KMS-11 (cell line): ENCODE measurements around the gene GGCX.

ENCODE experiments used
- H2AFZ ChIP-seq: fragments of 200-600 bp; sonication (generic); 2 replicates; pipeline ENCODE4 v1.6.1; 2016; ENCODE audit warnings: antibody characterized with exemption, mixed run types, low read depth
- H3K27ac ChIP-seq: fragments of 200-600 bp; sonication (generic); 2 replicates; pipeline ENCODE4 v1.6.1; 2016; ENCODE audit warnings: mild to moderate bottlenecking, mixed run types
- H3K27me3 ChIP-seq: fragments of 200-600 bp; sonication (generic); 2 replicates; pipeline ENCODE4 v1.6.1; 2017; ENCODE audit warnings: mild to moderate bottlenecking, low read depth, mixed run types, moderate library complexity; ENCODE audit not compliant: insufficient read depth
- H3K36me3 ChIP-seq: fragments of 200-600 bp; sonication (generic); 2 replicates; pipeline ENCODE4 v1.6.1; 2017; ENCODE audit warnings: mild to moderate bottlenecking, mixed run types; ENCODE audit not compliant: insufficient read depth
- H3K4me1 ChIP-seq: fragments of 200-600 bp; sonication (generic); 2 replicates; pipeline ENCODE4 v1.6.1; 2016; ENCODE audit warnings: mild to moderate bottlenecking, low read depth, mixed run types; ENCODE audit not compliant: poor library complexity, severe bottlenecking
- H3K4me2 ChIP-seq: fragments of 200-600 bp; sonication (generic); 2 replicates; pipeline ENCODE4 v1.7.0; 2016; ENCODE audit warnings: mild to moderate bottlenecking, mixed run types
- H3K4me3 ChIP-seq: fragments of 200-600 bp; sonication (generic); IDR thresholded peaks from 2 replicates; pipeline ENCODE4 v1.6.1; 2017; ENCODE audit warnings: low read depth, low read length, mixed read lengths; ENCODE audit not compliant: insufficient read depth
- H3K79me2 ChIP-seq: fragments of 200-600 bp; sonication (generic); 2 replicates; pipeline ENCODE4 v1.6.1; 2016; ENCODE audit warnings: low read depth, mixed run types; ENCODE audit not compliant: insufficient read depth
- H3K9ac ChIP-seq: fragments of 200-600 bp; sonication (generic); 2 replicates; pipeline ENCODE4 v1.6.1; 2016; ENCODE audit warnings: mild to moderate bottlenecking, mixed run types
- H4K20me1 ChIP-seq: fragments of 200-600 bp; sonication (generic); 2 replicates; pipeline ENCODE4 v1.6.1; 2016; ENCODE audit warnings: mild to moderate bottlenecking, mixed run types; ENCODE audit not compliant: insufficient read depth
- TF ChIP-seq, protein P1 (sequence below): fragments of 200-600 bp; sonication (generic); conservative IDR thresholded peaks from 2 replicates; pipeline ENCODE4 v1.6.1; 2017; ENCODE audit warnings: low read depth, mild to moderate bottlenecking, antibody characterized with exemption, low read length, moderate library complexity, mixed read lengths

The GGCX gene

GRCh38 chr2:85554980-85555612, 6.2 kb downstream of the GGCX start:
- Histone ChIP-seq H2AFZ (no peak overlapping the region), H3K27ac (no peak overlapping the region), H3K9ac (no peak overlapping the region), H3K36me3 (no peaks in the 10 kb centered on the region; the same call in 1 of the 2 replicates), H4K20me1 (no peaks in the 10 kb centered on the region), H3K4me1 (peaks cover 7% of the 10 kb centered on the region), H3K79me2 (peaks cover 4% of the 10 kb centered on the region), H3K4me3 (no peak overlapping the region), H3K4me2 (no peak overlapping the region), H3K27me3 (no peaks in the 10 kb centered on the region)
- TF ChIP-seq, protein P1, sequence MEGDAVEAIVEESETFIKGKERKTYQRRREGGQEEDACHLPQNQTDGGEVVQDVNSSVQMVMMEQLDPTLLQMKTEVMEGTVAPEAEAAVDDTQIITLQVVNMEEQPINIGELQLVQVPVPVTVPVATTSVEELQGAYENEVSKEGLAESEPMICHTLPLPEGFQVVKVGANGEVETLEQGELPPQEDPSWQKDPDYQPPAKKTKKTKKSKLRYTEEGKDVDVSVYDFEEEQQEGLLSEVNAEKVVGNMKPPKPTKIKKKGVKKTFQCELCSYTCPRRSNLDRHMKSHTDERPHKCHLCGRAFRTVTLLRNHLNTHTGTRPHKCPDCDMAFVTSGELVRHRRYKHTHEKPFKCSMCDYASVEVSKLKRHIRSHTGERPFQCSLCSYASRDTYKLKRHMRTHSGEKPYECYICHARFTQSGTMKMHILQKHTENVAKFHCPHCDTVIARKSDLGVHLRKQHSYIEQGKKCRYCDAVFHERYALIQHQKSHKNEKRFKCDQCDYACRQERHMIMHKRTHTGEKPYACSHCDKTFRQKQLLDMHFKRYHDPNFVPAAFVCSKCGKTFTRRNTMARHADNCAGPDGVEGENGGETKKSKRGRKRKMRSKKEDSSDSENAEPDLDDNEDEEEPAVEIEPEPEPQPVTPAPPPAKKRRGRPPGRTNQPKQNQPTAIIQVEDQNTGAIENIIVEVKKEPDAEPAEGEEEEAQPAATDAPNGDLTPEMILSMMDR: no peak

- TF ChIP-seq, protein P1: no peak
- H4K20me1 ChIP-seq: no peaks in the 10 kb centered on the region
- no peak overlapping the region for H3K27ac ChIP-seq
- no peak overlapping the region for H2AFZ ChIP-seq
- H3K27me3 ChIP-seq: no peaks in the 10 kb centered on the region
- H3K4me2 ChIP-seq: no peak overlapping the region
- no peak overlapping the region for H3K9ac ChIP-seq
- H3K4me1 ChIP-seq: no peaks in the 10 kb centered on the region
- no peaks in the 10 kb centered on the region; the same call in 1 of the 2 replicates for H3K36me3 ChIP-seq
- H3K4me3 ChIP-seq: no peak overlapping the region
- H3K79me2 ChIP-seq: no peaks in the 10 kb centered on the region
These were observed 8.1 kb downstream of the GGCX start for GRCh38 chr2:85553184-85553583.

DNA sequence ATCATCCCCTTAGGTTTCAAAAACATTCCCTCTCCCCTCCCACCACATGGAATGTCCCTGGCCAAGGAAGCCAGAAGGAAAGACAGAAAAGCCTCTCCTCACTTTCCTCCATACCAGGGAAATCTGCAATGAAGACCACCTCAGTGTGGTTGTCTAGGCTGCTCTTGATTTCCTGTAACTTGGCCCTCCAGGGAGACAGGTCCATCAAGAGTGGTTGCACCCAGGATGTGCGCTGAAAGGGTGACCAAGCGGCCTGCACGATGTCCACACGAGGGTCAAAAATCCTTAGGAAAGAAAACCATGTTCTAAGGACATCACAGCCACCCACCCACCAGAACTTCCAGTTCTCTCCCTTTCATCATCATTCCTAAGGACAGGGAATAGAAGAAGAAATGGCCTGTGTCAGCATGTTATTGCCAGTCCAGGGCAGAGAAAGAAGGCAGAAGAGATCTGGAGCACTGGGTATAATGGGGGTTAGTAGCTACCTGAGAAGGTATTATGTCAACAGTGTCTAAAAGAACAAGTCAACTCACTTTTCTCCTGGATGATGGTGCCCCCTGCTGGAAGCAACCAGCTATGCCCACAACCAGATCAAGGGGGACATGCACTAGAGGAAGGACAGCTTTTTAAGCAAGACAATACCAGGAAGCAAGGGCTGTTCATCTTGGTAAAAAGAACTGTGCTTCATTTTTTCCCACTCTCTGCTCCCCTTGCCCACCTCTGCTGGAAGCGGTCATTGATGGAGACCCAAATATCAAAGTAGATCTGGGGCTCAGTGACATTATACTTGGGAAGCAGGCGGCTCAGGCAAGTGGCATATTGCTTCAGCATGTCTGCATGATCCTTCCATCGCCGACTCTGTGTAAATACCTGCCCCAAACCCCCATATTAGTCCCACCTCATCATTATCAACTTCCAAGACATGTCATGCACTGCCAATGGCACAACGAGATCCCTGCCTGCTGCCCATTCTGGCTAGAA, 9.3 kb downstream of the GGCX start:
- H3K4me2 ChIP-seq: no peak overlapping the region
- H2AFZ ChIP-seq: no peak overlapping the region
- H3K9ac ChIP-seq: no peak overlapping the region
- TF ChIP-seq, protein P1: peak; percentile 97
- H3K79me2 ChIP-seq: no peaks in the 10 kb centered on the region
- no peak overlapping the region for H3K27ac ChIP-seq
- no peaks in the 10 kb centered on the region; the same call in 1 of the 2 replicates for H3K36me3 ChIP-seq
- H3K27me3 ChIP-seq: no peaks in the 10 kb centered on the region
- H4K20me1 ChIP-seq: no peaks in the 10 kb centered on the region; the same call in 1 of the 2 replicates
- H3K4me3 ChIP-seq: no peak overlapping the region
- no peaks in the 10 kb centered on the region for H3K4me1 ChIP-seq

DNA sequence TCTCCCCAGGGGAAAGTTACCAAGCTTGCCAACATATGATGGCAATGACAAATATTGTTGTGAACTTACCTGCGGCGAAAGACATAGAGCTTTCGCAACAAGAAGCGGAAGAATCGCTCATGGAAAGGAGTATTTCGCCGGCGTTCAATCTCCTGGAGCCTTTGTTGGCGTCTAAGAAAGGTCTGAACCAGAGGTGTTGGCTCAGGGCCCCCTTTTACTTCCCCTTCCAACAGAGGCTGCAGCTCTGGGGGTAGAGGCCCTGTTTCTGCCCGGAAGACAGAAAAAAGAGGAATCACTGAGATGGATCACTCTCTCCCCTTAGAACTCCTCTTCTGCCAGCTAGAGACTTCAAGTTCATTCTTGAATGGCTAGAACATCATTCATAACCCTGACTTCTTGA, 10.8 kb downstream of the GGCX start:
- Histone ChIP-seq H3K36me3 (no peaks in the 10 kb centered on the region; the same call in 1 of the 2 replicates), H3K27ac (no peak overlapping the region), H3K27me3 (no peaks in the 10 kb centered on the region), H3K4me3 (no peak overlapping the region), H4K20me1 (peaks cover 6% of the 10 kb centered on the region; the same call in 1 of the 2 replicates), H2AFZ (no peak overlapping the region), H3K9ac (no peak overlapping the region), H3K4me2 (no peak overlapping the region), H3K79me2 (no peaks in the 10 kb centered on the region), H3K4me1 (no peaks in the 10 kb centered on the region)
- TF ChIP-seq, protein P1: no peak
